GM18508 (cell line): Measurements from ENCODE around the gene PET100.

Source experiments
- ATAC-seq: cut with Tn5 transposase; IDR thresholded peaks from one replicate; pipeline ENCODE4 v1.9.1; 2021; ENCODE audit warnings: moderate number of reproducible peaks; ENCODE audit not compliant: insufficient read depth, unreplicated experiment

Gene PET100

DNA sequence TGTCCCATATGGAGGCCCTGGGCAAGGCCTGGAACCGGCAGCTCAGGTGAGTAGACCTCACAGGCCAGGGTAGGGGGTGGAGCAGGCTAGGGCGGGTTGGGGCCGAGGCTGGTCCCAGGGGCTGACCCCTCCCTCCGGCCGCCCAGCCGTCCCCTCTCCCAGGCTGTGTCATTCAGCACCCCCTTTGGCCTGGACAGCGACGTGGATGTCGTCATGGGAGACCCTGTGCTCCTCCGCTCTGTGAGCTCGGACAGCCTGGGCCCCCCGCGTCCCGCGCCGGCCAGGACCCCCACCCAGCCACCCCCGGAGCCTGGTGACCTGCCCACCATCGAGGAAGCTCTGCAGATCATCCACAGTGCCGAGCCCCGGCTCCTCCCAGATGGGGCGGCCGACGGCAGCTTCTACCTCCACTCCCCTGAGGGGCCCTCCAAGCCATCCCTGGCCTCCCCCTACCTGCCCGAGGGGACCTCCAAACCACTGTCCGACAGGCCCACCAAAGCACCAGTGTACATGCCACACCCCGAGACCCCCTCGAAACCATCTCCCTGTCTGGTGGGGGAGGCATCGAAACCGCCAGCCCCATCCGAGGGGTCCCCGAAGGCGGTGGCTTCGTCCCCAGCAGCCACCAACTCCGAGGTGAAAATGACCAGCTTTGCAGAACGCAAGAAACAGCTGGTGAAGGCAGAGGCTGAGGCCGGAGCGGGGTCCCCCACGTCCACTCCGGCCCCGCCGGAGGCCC, 17.9 kb upstream of the PET100 start:
- ATAC-seq = no peak

DNA sequence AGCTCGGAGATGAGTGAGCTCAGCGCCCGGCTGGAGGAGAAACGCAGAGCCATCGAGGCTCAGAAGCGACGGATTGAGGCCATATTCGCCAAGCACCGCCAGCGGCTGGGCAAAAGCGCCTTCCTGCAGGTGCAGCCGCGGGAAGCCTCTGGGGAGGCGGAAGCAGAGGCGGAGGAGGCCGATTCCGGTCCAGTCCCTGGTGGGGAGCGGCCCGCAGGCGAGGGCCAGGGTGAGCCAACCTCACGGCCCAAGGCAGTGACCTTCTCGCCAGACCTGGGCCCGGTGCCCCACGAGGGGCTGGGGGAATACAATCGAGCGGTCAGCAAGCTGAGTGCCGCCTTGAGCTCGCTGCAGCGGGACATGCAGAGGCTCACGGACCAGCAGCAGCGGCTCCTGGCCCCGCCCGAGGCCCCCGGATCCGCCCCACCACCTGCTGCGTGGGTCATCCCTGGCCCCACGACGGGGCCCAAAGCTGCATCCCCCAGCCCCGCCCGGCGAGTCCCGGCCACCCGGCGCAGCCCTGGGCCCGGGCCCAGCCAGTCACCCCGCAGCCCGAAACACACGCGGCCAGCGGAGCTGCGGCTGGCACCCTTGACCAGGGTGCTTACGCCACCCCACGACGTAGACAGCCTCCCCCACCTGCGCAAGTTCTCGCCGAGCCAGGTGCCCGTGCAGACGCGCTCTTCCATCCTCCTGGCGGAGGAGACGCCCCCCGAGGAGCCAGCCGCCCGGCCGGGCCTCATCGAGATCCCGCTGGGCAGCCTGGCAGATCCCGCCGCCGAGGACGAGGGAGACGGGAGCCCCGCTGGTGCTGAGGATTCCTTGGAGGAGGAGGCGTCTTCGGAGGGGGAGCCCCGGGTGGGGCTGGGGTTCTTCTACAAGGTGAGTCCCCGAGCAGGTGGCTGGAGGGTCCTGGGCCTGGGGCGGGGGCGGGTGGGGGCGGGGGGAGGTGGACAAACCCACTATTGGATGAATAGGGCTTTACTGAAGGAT, 17.0 kb upstream of the PET100 start:
- ATAC-seq = no peak

DNA sequence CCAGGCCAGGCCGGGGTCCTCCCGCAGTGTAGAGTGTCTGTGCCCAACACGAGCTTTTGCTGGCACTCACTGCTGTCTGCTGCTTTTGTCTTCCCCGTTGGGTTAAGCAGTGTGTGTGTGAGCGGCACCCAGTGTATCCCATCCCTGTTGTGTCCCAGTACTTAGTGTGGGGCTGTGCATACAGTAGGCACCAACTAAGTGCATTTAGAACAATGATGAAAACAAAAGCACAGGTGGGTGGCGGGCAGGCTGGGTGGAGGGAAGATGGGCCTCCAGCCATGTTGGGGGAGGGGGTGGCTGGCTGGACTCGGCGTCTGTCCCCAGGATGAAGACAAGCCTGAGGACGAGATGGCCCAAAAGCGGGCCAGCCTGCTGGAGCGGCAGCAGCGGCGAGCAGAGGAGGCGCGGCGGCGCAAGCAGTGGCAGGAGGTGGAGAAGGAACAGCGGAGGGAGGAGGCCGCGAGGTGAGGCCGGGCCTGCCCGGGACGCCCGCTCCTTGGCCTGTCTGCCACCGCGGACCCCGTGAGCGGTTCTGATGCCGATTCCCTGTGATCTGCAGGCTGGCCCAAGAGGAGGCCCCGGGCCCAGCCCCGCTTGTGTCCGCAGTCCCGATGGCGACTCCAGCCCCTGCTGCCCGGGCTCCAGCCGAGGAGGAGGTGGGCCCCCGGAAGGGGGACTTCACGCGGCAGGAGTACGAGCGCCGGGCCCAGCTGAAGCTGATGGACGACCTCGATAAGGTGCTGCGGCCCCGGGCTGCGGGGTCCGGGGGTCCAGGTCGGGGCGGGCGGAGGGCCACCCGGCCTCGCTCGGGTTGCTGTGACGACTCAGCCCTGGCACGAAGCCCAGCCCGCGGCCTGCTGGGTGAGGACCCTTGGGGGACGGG, 14.5 kb upstream of the PET100 start:
- ATAC-seq = no peak

DNA sequence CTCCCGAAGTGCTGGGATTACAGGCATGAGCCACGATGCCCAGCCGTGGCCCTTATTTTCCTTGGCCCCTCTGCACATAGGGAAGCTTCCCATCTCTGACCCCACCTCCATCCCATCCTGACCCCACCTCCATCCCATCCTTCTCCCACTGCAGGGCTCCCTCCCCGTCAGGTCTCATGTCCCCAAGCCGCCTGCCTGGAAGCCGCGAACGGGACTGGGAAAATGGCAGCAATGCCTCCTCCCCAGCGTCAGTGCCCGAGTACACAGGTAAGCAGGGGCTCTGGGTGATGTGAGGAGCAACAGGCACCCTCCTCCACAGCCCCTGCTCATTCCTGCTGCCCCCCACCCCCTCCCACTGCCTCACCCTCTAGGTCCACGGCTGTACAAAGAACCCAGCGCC, 12.4 kb upstream of the PET100 start:
- no peak for ATAC-seq

DNA sequence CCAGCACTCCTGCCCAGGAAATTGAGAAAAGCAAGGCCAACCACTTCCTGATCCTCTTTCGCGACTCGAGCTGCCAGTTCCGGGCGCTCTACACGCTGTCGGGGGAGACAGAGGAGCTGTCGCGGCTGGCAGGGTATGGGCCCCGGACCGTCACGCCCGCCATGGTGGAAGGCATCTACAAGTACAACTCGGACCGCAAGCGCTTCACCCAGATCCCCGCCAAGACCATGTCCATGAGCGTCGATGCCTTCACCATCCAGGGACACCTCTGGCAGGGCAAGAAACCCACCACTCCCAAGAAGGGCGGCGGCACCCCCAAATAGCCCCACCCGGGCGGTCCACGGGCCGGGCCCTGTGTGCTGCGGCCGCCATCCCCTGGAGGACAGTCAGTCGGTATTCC, 11.9 kb upstream of the PET100 start:
- no peak for ATAC-seq

DNA sequence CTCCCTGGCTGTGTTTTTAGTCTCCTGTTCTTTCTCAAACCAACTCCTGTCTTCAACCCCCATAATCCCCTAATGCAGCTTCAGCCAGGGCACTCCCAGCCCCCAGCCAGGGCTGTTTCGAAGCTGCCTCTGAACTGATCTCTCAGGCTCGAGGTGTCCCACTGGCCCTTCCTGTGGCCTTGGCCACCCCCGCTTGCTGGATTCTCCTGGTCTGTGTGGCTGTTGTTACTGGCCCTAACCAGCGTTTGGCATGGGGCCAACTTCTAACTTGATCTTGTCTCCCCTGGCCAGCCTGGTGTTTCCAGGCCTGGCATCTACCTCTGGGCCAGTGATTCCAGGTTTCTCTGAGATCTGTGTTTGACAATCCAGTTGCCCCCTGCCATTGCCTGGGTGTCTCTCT, 11.2 kb upstream of the PET100 start:
- no peak for ATAC-seq

DNA sequence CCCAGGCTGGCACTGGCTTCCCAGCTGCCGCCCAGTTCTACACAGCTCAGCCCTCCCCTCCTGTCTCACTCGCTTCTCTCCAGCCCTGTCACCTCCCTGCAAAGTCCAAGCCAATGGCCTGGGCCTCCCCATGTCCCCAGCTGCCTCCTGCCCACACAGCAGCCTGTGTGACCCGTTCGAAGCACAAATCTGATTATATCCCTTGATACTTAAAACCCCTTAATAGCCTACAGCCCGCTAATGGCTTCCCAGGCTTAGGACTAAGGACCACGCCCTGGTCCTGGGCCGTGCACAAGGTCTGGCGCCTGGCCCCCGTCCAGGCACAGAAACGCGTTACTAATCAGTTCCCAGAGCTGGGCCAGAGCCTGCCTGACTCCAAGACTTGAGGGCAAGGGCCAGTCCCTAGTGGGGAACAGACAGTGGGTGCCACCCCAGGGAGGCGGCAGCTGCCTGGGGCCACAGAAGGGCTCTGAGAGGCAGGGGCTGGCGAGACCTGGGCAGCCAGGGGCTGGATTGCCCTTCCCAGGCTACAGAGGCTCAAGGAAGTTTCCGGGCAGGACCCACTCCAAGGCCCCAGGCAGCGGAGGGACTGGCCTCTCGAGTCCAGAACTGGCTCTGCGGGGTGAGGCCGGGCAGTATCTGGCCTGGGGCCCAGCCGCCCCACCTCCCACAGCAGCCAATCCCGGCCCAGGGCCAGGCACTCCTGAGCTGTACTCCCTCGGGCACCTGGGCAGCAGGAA, 10.7 kb upstream of the PET100 start:
- ATAC-seq = no peak

DNA sequence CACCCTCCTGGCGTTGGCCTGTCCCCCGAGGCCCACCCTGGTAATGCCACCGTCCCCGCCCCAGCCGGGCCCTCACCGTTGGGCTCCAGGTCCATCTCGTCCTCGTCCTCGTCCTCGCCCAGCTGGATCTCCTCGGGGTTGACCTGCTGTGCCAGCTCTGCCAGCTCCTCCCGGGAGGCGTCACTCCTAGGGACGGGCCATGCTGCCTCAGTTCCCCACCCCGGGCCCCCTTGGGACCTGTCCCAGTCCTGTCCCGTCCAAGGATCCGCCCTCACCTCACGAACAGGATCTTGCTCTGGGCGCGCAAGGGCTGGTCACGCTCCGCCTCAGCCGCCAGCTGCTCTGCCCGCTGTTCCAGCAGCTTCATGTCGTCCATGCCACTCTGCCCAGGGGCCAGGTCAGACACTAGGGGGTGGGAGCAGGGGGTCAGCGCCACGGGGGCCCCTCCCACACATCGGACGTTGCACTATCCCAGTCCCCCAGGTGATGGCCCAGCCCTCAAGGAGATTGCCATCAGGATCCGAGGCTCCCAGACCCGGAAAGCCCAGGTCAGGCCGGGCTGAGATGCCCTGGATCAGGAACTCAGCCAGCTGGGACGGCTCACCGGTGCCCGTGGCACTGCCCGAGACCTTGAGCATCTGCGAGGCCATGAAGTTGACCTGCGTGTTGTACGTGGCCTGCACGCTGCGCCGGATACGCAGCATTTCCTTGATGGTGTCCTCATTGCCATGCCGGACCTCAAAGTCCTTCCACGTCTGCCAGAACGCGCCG, 9.7 kb upstream of the PET100 start:
- no peak for ATAC-seq

DNA sequence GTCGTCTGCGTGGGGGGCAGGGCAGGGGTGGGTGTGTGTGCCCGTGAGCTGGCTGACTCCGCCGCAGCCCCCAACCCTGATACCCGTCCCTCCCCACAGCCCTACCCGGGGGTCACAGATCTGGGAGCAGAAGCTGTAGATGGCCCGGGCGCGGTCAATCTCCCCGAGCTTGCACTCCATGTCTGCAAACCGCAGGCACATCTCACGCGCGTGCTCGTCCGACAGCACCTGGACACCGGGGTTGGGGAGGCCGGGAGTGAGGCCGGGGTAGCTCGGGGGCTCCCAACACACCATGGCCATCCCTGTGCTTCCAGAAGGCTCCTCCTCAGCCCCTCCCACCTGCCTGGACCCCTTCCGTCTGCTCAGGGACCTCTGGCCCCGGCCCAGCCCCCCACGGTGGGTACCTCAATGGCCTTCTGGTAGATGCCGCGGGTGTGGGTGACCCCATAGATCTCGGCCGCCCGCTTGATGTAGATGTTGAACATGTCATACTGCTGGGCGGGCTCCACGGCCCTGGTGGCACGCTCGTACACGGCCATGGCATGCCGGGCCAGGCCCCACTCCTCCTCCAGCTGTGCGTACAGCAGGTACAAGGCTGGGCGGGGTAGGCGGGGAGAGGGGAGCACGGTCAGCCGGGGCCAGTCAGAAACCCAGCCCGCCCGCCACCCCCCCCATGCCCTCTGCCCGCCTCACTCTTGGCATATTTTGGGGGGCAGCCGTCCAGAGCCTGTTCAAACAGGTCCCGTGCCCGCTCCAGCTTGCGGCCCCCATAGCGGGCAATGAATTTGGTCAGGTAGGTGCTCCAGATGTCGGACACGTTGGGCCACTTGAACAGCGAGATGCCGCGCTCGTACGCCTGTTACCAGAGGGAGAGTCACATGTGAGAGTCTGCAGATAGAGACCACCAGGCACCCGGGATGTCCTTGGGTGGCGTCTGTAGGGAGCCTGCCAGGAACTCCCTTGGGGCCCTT, 8.9 kb upstream of the PET100 start:
- ATAC-seq = no peak

DNA sequence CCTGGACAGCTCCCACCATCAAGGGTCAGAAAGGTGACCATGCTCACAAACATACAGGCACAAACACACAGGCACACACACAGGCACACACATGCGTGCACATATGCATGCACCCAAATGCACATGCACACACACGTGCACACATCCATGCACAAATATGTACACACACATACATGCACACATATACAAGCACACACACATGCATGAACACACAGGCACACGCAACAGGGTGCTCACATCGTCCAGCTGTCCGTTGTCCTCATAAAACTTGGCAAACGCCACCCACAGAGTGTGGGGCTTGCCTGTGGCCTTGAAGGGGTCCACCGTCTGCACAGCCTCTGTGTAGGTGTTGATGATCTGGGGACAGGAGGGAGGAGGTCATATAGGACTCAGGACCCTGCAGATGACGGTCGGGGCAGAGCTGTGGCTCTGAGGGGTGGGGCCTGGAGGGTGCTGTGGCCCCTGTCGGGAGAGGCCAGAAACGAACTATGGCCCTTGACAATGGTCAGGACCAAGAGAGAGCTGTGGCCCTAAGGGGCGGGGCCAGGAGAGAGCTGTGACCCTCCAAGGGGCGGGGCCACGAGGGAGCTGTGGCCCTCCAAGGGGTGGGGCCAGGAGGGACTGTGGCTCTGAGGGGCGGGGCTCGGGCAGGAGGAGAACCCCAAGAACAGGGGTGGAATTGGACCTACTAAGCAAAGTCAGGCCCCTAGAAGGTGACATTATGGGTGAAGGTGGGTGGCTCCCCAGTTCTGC, 6.5 kb upstream of the PET100 start:
- no peak for ATAC-seq

DNA sequence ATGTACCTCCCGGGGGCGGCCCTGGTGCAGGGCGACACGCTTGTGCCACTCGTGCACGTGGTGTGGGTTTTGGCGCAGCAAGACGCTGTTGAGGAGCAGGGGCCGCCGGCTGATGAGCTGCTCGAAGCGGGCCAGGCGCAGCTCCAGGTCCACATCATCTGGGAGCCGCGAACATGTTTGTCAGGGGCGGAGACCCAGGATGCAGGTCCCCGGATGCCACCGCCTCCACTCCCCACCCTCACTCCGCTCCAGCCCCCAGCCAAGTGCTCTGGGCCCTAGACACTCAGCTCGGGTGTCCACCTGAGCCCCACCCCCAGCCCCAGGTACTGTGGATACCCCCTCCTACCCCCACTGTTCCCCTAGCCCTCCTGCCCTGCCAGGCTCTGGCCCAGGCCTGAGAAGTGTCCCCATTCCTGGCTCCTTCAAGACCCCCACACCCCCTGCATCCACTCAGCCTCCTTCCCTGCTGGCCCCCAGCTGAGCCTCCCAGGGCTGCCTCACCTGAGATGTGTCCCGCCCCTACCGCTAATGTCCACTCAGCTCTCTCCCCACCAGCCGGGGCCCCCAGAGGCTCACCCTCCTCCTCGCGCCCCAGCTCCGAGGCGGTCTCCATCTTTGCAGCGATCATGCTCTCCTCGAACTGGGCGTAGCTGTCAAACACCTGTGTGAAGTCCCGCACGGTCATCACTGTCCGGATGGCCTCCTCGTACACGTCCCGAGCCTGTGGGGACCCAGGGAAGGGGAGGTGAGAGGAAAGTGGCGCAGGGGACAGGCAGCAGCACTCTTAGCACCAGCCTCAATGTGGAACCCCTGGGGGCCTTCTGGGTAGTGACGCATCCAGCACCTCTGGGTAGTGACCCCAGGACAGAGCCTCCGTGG, 5.6 kb upstream of the PET100 start:
- no peak for ATAC-seq

DNA sequence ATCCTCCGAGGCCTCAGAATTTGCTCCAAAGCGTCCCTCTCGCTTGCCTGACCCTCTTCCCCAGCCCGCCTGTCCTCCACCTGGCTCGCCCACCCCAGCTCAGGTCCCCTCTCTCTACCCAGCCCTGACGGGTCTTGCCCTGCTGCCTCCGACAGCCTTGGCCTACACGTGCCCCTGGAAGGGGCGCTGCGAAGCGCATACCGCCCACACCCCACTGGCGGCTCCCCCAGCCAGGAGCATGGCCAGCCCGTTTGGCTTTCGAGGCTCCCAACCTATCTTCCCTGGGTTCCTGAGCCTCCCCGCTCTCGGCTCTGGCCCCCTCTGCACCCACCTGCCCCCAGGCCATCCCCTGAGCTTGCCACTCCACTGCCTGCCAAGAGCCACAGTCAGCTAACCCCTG, 4.8 kb upstream of the PET100 start:
- ATAC-seq = no peak

DNA sequence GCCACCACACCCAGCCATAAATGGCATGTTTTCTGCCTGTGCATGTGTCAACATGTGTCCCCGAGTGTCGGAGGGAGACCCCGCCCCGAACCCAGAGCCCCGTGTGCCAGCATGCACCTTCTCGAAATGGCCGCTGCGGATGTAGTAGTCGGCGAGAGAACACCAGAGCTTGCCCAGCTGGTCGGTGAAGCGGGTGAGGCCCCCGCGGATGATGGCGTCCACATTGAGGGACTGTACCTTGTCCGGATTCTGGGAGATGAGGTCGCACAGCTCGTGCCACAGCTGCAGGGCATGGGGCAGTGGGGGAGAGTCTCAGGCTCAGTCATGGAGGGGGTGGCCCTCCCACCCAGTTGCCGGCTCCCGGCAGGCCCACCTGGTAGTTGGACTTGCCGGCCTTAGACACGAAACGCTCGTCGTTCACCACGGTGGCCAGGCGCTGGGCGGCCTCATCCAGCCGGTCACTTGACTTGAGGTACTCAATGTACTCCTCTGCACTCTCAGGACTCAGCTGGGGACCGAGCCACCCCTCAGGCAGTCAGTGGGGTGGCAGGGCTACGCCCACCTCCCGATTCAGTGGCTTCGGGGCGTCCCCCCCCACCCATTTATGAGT, 3.7 kb upstream of the PET100 start:
- no peak for ATAC-seq

DNA sequence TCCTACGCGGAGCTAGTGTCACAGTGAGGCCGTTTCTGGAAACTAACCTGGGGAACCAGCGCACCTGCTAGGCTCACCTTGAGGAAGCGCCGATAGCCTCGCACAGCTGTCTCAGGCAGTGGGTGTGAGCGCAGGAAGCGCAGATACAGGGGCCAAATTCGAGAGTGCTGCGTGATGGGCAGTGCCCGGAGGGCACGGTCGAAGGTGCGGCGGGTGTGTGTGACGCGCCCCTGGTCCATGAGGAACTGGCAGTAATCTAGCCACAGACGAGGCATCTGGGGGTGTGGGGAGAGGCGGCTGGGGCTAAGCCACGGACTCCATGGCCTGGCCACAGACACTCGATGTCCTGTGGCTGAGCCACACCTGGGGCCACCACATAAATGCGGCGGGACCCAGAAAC, 2.4 kb upstream of the PET100 start:
- ATAC-seq = no peak

DNA sequence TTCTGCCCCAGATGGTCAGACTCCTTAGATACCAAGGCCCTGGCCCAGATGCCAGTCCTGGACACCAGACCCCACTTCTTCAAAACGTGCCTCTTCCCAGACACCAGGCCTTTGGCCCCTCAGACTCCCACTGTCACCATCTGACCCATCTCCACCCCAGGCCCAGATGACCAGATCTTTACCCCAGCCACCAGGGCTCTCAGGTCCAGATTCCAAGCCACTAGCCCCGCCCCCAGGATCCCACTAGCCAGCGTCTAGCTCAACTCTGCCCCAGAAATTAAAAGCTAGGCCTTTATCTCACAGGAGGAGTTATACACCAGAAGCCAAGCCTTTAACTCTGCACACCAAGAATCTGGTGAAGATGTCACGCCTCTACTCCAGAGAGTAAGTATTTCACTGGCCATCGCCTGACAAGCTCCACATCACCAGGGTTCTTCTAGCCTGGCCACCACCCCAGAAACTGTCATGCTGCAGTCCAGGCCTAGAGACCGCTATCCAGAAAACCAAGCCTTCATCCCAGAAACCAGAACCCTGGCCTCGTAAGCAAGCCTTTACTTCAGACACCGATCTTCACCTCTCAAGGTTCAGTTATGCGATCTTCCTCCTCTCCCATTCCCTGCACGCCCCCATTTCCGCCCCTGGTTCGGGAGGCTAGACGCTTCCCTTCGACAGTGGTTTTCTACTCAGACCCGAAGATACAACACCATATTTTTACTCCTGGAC, 843 bp upstream of the PET100 start:
- no peak for ATAC-seq
